GM12878 (cell line): ENCODE data around the gene FAM110A. TPM values are rescaled to one million over a fixed set of nuclear protein-coding genes. Genes with fewer than 3 reads are reported as not detected.

Source experiments
- polyA plus RNA-seq, 11 experiments: library from polyadenylated mRNA; depleted of rRNA in 4 of 11; unstranded in 6 of 11; stranded (reverse) in 5 of 11; fragments of >200 nt; fragmentation: Nextera tagmentation in 4 of 11; fragmentation: Illumina TruSeq in 1 of 11; extraction: Ambion mirVana in 4 of 11; extraction: Trizol in 1 of 11; gene quantifications; 1 replicate in 1 of 11; 2 replicates in 10 of 11; pipeline versions ENCODE4 v1.2.1 to v1.2.3, GENCODE V29; 2011 to 2016; ENCODE audit warnings: inconsistent platforms in 2 of 11, missing spikeins in 2 of 11, low read depth in 1 of 11
- total RNA-seq, 4 experiments: library from RNA; depleted of rRNA in 3 of 4; stranded (reverse); fragments of >200 nt in 3 of 4; fragmentation: Illumina TruSeq in 1 of 4; extraction: Trizol in 1 of 4; gene quantifications; 2 replicates each; pipeline versions ENCODE4 v1.2.1 to v1.2.3, GENCODE V29; 2013 to 2021

Gene FAM110A
- total and polyA plus RNA-seq, 10 of the 15 experiments (the other 5 are each of a cell fraction or from before 2014, with no cell fraction given) = 1.1 to 14.8 (median 7.4) TPM

Other genes with a start within 250 kb of the FAM110A start
- not detected in 2 replicates for gene TCF15, start 223.4 kb upstream of the FAM110A start, total RNA-seq (2014; rRNA removed)
- not detected in 2 replicates for gene TCF15, start 223.4 kb upstream of the FAM110A start, total RNA-seq (2014; rRNA removed; fragmentation: Illumina TruSeq; extraction: Trizol)
- gene TCF15, start 223.4 kb upstream of the FAM110A start, total RNA-seq (2021) = not detected in 2 replicates
- gene TCF15, start 223.4 kb upstream of the FAM110A start, polyA plus RNA-seq (2011; rRNA removed) = 0.08 TPM in 1 of 2 replicates, not detected in the other
- not detected in 2 replicates for gene TCF15, start 223.4 kb upstream of the FAM110A start, polyA plus RNA-seq (2014; fragmentation: Illumina TruSeq; extraction: Trizol)
- gene TCF15, start 223.4 kb upstream of the FAM110A start, polyA plus RNA-seq (2014; fragmentation: Nextera tagmentation; extraction: Ambion mirVana) = not detected
- gene TCF15, start 223.4 kb upstream of the FAM110A start, polyA plus RNA-seq (2014; rRNA removed) = not detected in 2 replicates
- gene TCF15, start 223.4 kb upstream of the FAM110A start, polyA plus RNA-seq (2016; fragmentation: Nextera tagmentation; extraction: Ambion mirVana) = not detected
- 19.3 and 20.5 TPM in 2 replicates for gene SRXN1, start 180.5 kb upstream of the FAM110A start, total RNA-seq (2014; rRNA removed)
- 14.4 and 14.8 TPM in 2 replicates for gene SRXN1, start 180.5 kb upstream of the FAM110A start, total RNA-seq (2014; rRNA removed; fragmentation: Illumina TruSeq; extraction: Trizol)
- 15.8 and 16.0 TPM in 2 replicates for gene SRXN1, start 180.5 kb upstream of the FAM110A start, total RNA-seq (2021)
- 17.6 and 17.8 TPM in 2 replicates for gene SRXN1, start 180.5 kb upstream of the FAM110A start, polyA plus RNA-seq (2011; rRNA removed)
- 19.3 and 19.6 TPM in 2 replicates for gene SRXN1, start 180.5 kb upstream of the FAM110A start, polyA plus RNA-seq (2014; fragmentation: Illumina TruSeq; extraction: Trizol)
- 1 to 10 TPM; 4.1 to 7.5 TPM for gene SRXN1, start 180.5 kb upstream of the FAM110A start, polyA plus RNA-seq (2014; fragmentation: Nextera tagmentation; extraction: Ambion mirVana)
- gene SRXN1, start 180.5 kb upstream of the FAM110A start, polyA plus RNA-seq (2014; rRNA removed) = 13.7 and 14.2 TPM in 2 replicates
- 10 to 100 TPM; 15.2 to 17.9 TPM for gene SRXN1, start 180.5 kb upstream of the FAM110A start, polyA plus RNA-seq (2016; fragmentation: Nextera tagmentation; extraction: Ambion mirVana)
- not detected in 2 replicates for gene SCRT2, start 157.9 kb upstream of the FAM110A start, total RNA-seq (2014; rRNA removed)
- gene SCRT2, start 157.9 kb upstream of the FAM110A start, total RNA-seq (2014; rRNA removed; fragmentation: Illumina TruSeq; extraction: Trizol) = not detected in 2 replicates
- not detected in 2 replicates for gene SCRT2, start 157.9 kb upstream of the FAM110A start, total RNA-seq (2021)
- not detected in 2 replicates for gene SCRT2, start 157.9 kb upstream of the FAM110A start, polyA plus RNA-seq (2011; rRNA removed)
- gene SCRT2, start 157.9 kb upstream of the FAM110A start, polyA plus RNA-seq (2014; fragmentation: Illumina TruSeq; extraction: Trizol) = not detected in 2 replicates
- gene SCRT2, start 157.9 kb upstream of the FAM110A start, polyA plus RNA-seq (2014; fragmentation: Nextera tagmentation; extraction: Ambion mirVana) = not detected
- gene SCRT2, start 157.9 kb upstream of the FAM110A start, polyA plus RNA-seq (2014; rRNA removed) = not detected in 2 replicates
- not detected for gene SCRT2, start 157.9 kb upstream of the FAM110A start, polyA plus RNA-seq (2016; fragmentation: Nextera tagmentation; extraction: Ambion mirVana)
- not detected in 2 replicates for gene SLC52A3, start 65.2 kb upstream of the FAM110A start, total RNA-seq (2014; rRNA removed)
- not detected in 2 replicates for gene SLC52A3, start 65.2 kb upstream of the FAM110A start, total RNA-seq (2014; rRNA removed; fragmentation: Illumina TruSeq; extraction: Trizol)
- not detected in 2 replicates for gene SLC52A3, start 65.2 kb upstream of the FAM110A start, total RNA-seq (2021)
- not detected in 2 replicates for gene SLC52A3, start 65.2 kb upstream of the FAM110A start, polyA plus RNA-seq (2011; rRNA removed)
- gene SLC52A3, start 65.2 kb upstream of the FAM110A start, polyA plus RNA-seq (2014; fragmentation: Illumina TruSeq; extraction: Trizol) = not detected in 2 replicates
- not detected for gene SLC52A3, start 65.2 kb upstream of the FAM110A start, polyA plus RNA-seq (2014; fragmentation: Nextera tagmentation; extraction: Ambion mirVana)
- gene SLC52A3, start 65.2 kb upstream of the FAM110A start, polyA plus RNA-seq (2014; rRNA removed) = not detected in 2 replicates
- not detected for gene SLC52A3, start 65.2 kb upstream of the FAM110A start, polyA plus RNA-seq (2016; fragmentation: Nextera tagmentation; extraction: Ambion mirVana)
- 0.05 TPM in 1 of 2 replicates, not detected in the other for gene ANGPT4, start 82.6 kb downstream of the FAM110A start, total RNA-seq (2014; rRNA removed)
- gene ANGPT4, start 82.6 kb downstream of the FAM110A start, total RNA-seq (2014; rRNA removed; fragmentation: Illumina TruSeq; extraction: Trizol) = not detected in 2 replicates
- not detected in 2 replicates for gene ANGPT4, start 82.6 kb downstream of the FAM110A start, total RNA-seq (2021)
- gene ANGPT4, start 82.6 kb downstream of the FAM110A start, polyA plus RNA-seq (2011; rRNA removed) = 0.10 and 0.16 TPM in 2 replicates
- gene ANGPT4, start 82.6 kb downstream of the FAM110A start, polyA plus RNA-seq (2014; fragmentation: Illumina TruSeq; extraction: Trizol) = 0.01 TPM in 1 of 2 replicates, not detected in the other
- not detected for gene ANGPT4, start 82.6 kb downstream of the FAM110A start, polyA plus RNA-seq (2014; fragmentation: Nextera tagmentation; extraction: Ambion mirVana)
- not detected in 2 replicates for gene ANGPT4, start 82.6 kb downstream of the FAM110A start, polyA plus RNA-seq (2014; rRNA removed)
- not detected for gene ANGPT4, start 82.6 kb downstream of the FAM110A start, polyA plus RNA-seq (2016; fragmentation: Nextera tagmentation; extraction: Ambion mirVana)
- gene RSPO4, start 168.6 kb downstream of the FAM110A start, total RNA-seq (2014; rRNA removed) = not detected in 2 replicates
- gene RSPO4, start 168.6 kb downstream of the FAM110A start, total RNA-seq (2014; rRNA removed; fragmentation: Illumina TruSeq; extraction: Trizol) = not detected in 2 replicates
- gene RSPO4, start 168.6 kb downstream of the FAM110A start, total RNA-seq (2021) = not detected in 2 replicates
- not detected in 2 replicates for gene RSPO4, start 168.6 kb downstream of the FAM110A start, polyA plus RNA-seq (2011; rRNA removed)
- not detected in 2 replicates for gene RSPO4, start 168.6 kb downstream of the FAM110A start, polyA plus RNA-seq (2014; fragmentation: Illumina TruSeq; extraction: Trizol)
- not detected for gene RSPO4, start 168.6 kb downstream of the FAM110A start, polyA plus RNA-seq (2014; fragmentation: Nextera tagmentation; extraction: Ambion mirVana)
- gene RSPO4, start 168.6 kb downstream of the FAM110A start, polyA plus RNA-seq (2014; rRNA removed) = 0.06 and 0.08 TPM in 2 replicates
- not detected for gene RSPO4, start 168.6 kb downstream of the FAM110A start, polyA plus RNA-seq (2016; fragmentation: Nextera tagmentation; extraction: Ambion mirVana)